GM21423 (cell line): ENCODE results near the gene ABHD16B.
"Not testable (repeated sequence)": the region's sequence is repeated elsewhere in the genome, so short reads cannot be mapped to it uniquely, and the experiment has no call there.

Experiments
- ATAC-seq: cut with Tn5 transposase; IDR thresholded peaks from one replicate; pipeline ENCODE4 v1.9.1; 2021; ENCODE audit warnings: mild to moderate bottlenecking, moderate library complexity; ENCODE audit not compliant: unreplicated experiment

Gene ABHD16B

DNA sequence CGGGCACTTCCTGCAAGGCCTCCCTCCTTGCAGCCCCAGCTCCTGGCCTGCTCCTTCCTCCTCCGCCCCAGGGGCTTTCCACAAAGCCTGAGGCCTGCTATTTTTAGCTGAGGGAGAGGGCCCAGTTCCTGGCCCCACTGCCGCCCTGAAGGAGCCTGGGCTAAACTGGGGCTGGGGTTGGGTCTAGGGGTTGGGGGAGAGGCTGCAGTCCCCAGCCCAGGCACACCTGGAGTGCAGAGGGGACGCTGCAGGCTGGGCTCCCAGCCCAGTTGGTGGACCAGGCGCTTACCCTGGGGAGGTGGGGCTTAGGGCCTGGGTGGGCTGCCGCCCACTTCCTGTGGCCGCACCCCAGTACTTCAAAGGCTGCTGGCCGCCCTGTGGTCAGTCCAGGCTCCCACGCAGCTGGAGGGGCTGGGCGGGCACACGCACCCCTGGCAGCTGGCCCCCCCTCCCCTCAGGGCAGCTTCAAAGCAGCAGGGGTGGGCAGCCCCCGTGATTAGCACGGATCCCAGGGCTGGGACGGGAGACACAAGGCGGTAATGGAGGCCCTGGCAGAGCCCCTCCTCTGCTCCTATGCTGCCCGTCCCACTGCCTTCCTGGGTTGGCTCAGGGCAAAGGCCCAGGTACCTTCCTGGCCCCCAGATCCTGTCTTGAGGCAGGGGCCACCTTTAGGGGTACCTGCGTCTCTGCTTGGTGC, 7.1 kb upstream of the ABHD16B start:
- ATAC-seq = no peak

DNA sequence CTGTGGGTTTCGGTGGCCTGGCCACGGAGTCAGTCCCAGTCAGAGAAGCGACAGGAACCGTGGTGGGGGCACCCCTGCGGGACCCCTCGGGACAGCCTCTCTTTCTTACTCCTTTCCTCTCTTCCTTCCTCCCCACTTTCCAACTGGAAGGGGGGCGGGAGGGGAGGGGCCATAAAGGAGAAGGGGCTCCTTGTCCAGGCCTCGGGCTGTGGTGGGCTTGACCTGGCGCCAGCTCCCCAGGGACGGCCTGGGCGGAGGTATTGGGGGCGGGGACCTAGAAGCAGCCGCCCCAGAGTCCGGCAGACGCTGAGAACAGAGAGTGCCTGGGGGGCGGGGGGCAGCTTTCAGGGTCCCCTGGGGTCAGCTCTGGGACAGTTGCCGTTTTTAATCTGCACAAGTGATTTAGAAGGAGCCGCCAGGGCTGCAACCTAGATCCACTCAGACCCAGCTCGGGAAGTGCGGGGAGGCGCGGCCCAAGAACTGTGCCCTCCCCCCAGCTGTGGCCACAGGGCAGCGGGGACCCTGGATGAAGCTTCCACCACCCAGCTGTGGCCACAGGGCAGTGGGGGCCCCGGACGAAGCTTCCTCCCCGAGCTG, 6.4 kb upstream of the ABHD16B start:
- no peak for ATAC-seq

DNA sequence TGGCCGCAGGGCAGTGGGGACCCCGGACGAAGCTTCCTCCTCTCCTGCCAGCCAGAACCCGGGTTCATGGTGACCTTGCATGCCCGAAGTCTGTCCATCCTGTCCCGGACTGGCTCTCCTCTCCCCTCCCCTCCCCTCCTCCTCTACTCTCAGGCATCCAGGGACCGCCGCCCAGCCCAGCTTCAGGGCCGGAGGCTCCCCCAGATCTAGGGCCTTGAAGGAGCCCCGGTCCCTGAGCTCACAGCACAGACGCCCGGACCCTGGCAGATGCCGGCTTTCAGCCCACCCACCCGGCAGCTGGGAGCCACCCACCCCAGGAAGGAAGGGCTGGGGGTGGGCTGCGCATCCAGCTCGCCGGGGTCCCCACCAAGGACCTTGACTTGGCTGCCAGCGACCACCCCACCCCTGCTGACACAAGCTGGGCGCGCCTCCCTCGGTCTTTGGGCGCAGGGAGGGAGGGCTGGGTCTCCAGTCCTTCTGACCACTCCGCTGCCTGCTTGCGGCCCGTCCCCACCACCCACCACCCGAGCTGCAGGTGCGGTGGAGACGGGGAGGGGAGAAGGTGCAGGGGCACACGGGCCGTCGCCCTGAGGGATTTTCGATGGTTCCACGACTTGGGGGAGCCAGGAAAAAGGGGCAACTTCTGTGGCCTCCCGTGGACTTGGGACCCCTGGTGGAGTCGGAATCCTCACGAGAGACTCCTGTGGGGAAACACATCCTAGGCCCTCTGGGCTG, 5.8 kb upstream of the ABHD16B start:
- ATAC-seq = no peak

DNA sequence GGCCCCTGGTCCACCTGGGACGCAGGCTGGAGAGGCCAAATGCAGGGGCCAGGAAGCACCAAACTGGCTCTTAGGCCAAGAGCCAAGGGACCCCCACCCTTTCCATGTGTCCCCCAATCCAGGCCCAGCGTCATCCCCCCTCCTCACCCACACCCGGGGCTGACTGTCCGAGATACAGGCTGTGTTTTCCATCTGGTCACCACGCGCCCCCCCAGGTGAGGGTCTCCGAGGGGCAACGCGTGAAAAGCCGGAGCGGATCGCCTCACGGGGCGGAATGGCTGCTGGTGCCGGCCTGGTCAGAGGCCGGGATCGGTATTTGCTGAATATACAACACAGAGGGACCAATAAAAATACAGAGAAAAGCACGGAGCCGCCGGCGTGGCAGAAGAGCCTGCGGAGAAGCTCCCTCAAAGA, 5.2 kb upstream of the ABHD16B start:
- no peak for ATAC-seq

DNA sequence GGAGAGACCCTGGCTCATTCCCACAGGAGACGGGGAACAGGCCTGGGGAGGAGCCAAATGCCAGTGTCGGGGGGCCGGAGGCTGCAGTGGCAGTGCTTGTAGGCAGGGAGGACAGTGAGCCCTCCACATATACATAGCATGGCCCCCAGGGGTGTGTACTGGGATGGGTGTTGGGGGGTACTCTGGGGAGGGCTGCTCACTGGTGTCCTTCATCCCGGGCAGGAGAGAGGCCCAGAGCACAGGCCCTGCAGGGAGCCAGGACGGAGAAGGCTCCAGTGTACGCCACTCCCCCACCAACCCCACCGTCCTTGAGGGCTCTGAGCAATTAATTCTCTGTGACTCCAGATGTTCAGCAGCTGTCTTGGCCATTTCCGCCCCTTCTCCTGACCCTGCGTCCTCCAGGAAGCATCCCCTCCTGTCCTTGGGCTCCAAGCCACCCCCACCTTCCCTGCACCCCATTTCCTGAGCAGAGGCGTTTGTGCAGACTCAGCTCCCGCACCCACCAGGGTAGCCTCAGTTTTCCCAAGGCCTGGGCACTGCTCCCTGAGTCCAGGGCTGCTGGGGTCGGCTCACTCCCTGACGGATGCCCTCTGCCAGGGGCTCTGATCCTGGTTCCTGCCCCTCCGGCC, 3.4 kb upstream of the ABHD16B start:
- ATAC-seq = no peak

DNA sequence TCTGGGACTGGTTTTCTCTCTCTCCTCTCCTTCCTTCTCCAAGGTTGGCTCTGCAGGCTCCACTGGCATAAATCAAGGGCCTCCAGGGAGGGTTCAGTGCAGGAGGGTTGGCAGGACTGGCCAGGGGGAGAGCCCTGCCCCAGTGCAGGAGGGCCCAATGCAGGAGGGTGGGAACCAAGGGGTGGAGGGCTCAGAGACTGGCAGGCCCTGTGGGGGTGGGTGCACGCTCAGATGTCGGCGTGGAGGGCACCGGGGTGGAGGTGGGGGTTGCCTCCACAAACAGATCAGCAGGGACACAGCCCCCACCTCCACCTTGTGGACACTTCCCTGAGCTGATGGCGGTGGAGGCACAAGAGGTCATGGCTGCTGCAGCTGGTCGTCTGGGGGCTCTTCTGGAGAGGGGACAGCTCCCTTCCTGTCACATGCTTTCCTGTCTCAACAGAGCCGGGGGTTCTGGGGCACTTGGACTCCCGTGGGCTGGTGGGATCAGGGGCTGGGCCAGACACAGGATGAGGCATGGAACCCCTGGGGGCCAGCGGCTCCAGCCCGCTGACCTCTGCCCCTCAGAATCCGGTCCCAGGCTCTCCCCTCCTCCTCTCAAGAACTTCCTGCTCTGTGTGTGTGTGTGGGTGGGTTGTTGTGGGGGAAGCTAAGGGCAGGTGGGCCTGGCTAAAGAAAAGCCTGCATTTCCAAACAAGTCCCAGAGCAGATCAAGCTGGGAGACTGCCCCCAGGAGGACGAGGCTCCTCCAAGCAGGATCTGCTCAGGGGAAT, 2.7 kb upstream of the ABHD16B start:
- ATAC-seq = no peak

DNA sequence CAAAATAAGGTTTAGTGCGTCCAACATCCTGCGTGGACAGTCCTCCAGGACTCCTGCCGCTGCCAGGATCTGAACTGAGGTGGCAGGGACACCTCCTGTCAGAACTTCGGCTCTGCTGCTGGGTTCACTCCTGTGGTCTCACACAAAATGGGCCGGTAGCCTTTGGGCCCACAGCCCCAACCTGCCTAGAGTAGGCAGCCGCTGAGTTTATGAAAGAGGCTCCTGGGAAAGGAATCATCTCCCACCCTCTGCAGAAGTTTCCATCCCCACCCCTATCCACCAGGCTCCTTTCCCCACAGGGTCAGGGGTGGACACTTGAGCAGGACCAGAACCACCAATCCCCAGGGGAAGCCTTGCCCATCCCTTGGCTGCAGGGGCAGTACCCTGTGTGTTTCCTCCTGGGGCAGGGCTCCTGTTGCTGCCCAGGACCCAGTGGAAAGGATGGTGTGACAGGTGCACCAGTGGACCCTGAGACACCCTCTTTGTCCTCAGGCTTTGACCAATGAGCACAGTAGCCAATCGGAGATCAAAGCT, 2.1 kb upstream of the ABHD16B start:
- ATAC-seq = no peak

DNA sequence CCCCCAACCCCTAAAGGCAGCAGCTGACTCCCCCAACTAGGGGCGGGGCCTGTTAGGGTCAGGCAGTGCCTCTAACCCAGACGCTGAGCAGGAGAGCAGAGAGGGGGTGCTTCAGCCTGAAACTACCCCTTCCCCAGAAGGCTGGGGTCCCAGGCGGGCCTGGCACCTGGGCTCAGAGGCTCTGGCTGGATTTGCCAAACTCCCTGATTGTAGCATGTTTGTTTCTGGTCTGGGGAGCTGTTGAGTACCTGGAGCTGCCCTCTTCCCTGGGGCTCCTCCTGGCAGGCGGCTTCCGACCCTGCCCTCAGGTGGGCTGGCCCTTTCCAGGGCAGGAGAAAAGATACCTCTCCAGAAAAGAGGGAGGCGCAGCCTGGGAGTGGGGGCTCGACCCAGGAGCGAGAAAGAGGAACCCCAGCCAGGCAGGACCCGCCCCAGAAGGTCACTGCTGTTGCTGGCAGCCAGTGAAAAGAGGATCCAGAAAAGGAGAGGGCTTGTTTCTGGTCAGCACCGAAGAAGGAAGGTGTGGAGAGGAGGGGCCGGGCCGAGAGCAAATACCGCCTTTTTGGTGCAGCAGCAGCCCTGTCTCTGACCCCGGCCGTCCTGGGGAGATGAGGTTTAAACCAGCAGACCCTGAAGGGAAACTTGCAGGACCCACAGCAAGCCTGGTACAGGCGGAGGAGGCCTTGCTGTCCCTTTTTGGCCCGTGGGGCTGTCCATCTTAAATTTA, 810 bp upstream of the ABHD16B start:
- no peak for ATAC-seq

DNA sequence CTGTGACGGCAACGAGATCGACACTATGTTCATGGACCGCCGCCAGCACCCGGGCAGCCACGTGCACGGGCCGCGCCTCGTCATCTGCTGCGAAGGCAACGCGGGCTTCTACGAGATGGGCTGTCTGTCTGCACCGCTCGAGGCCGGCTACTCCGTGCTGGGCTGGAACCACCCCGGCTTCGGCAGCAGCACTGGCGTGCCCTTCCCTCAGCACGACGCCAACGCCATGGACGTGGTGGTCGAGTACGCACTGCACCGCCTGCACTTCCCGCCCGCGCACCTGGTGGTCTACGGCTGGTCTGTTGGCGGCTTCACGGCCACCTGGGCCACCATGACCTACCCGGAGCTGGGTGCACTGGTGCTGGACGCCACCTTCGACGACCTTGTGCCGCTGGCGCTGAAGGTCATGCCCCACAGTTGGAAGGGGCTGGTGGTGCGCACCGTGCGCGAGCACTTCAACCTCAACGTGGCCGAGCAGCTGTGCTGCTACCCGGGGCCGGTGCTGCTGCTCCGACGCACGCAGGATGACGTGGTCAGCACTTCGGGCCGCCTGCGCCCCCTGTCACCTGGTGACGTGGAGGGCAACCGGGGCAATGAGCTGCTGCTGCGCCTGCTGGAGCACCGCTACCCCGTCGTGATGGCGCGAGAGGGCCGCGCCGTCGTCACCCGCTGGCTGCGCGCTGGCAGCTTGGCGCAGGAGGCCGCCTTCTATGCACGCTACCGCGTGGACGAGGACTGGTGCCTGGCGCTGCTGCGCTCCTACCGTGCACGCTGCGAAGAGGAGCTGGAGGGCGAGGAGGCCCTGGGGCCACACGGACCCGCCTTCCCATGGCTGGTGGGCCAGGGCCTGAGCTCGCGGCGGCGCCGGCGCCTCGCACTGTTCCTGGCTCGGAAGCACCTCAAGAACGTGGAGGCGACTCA, 943 bp downstream of the ABHD16B start:
- ATAC-seq = no peak

DNA sequence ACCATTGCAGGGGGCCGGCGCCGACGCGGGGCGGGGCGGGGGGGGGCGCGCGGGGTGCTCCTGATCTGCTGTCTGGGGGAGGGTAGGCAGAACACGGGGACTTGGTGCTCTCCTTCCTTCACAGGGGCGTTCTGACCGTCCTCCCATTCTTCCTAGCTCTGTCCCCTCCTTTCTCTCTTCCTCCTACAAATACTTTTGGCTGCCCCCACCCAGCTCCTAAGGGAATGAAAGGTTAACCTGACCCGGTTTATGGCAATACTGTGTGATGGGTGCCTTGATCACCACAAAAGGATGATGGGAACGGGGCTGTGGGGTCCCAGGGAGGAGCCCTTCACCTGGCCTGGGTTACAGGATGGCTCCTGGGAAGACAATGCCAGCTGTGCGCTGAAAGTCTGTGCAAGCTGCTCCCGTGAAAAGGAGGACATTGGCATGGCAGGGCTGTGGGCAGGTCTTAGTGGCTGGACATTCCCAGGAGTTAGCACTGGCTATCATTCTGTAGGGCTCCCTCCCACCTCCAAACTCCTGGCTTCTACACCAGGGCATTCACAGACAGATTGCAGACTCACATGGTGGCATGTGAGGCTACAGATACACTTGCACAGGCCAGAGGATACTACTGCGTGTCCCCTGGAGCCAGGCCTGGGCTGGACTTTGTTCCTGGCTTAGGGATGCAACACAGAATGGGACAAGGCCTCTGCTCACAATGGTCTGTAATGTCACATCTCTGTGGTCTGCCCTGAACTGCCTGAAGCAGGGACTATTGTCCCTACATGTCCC, 1.9 kb downstream of the ABHD16B start:
- no peak for ATAC-seq

DNA sequence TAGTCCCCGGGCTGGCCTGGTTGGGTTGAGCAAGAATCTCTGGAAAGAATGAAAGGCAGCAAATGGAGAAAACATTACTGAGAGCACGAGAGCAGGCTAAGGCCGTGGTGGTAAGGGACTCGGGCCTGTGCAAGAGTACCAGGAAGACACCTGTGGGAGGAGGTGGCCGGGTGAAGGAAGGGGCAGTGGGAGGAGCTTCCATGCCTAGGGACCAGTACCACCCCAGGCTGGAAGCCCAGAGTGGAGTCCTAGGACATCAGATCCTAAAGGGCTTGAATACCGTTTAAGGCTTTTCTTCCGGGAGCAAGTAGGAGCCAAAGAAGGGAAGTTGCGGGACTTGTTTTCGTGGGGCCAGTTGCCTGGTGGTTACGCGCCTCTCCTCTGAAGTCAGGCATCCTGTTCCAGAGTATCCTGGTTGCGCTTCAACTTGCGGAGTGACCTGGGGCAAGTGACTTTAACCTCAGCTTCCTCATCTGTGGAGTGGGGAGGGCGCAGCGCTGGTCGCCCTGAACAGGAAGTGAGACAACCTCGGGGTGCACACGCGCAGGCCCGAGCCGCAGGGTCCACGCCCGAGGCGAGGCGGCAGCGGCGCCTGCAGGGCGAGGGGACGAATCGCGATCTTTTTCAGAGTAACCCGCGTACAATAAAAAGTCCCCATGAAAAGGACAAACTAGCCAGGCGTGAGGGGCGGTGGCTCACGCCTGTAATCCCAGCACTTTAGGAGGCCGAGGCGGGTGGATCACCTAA, 2.7 kb downstream of the ABHD16B start:
- peak; percentile 68 for ATAC-seq

DNA sequence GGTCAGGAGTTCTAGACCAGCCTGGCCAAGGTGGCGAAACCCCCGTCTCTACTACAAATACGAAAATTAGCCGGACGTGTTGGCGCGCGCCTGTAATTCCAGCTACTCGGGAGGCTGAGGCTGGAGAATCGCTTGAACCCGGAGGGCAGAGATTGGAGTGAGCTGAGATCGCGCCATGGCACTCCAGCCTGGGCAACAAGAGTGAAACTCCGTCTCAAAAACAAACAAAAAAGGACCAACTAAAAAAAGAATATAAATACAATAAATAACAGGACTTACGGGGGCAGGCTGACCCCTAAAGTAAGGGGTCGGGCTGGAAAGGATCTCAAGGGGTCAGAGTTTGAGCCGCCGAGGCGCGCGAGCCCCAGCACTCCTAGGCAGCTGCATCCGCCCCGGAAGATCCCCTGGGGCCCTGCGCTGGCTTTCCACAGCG, 3.3 kb downstream of the ABHD16B start:
- ATAC-seq = no peak

DNA sequence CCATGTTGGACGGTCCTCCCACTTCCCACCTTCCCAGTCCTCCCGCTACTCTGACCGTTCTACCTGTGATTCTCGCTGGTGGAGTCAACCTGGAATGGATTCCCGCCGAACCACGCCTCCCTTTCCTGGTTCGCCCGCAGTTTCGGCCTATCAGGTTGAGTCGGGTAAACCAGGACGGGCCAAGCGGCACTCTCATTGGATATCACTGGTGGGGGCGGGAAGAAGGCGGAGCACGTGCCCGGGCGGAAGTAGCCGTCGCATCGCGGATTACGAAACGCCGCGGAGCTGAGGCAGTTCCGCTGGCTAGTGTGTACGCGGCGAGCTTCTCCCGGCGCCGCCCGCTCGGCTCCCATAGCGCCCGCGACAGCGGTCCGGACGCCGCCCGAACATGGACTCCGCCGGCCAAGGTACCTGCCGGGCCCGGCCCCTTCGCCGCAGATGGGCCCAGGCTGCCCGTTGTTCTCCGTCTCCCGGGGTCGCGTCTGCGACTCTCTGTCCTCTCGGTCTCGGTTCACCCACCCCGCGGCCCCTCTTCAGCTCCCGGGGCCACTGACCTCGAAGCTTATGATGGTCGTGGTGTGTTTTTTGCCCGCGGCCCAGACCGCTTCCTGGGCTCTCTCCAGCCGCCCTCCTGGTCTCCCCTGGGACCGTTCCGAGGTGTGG, 3.8 kb downstream of the ABHD16B start, which contains the start of gene TPD52L2:
Gene TPD52L2, plus strand, starts transcription at position 293 of the 663 bp plus-strand sequence. Its CDS starts 96 bp downstream, at position 389.
- peak; percentile 71 for ATAC-seq

DNA sequence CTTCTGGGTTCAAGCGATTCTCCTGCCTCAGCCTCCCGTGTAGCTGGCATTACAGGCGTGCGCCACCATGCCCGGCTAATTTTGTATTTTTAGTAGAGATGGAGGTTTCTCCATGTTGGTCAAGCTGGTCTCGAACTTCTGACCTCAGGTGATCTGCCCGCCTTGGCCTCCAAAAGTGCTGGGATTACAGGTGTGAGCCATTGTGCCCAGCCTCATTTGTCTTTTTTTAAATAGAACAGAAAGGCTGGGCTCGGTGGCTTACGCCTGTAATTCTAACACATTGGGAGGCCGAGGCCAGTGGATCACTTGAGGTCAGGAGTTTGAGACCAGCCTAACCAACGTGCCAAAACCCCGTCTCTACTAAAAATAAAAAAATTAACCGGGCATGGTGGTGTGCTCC, 5.7 kb downstream of the ABHD16B start:
- not testable (repeated sequence) for ATAC-seq

DNA sequence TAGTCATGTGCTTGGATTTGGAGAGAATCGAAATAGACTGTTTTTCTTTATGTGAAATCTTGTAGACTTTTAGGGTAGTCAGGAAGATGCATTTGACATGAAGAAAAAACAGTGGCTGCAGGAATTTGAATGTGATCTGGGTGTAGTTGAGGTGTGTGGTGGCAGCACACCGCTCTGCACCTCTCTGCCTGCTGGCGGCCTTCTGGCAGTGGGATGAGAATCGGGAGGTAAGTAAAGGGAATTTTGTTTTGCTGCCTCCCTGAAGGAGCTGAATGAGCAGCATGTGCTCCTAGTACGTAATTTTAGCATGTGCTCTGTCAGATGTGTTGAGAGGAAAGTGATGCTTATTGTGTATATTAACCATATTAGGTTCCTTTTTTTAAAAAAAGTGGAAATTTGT, 7.0 kb downstream of the ABHD16B start:
- no peak for ATAC-seq

DNA sequence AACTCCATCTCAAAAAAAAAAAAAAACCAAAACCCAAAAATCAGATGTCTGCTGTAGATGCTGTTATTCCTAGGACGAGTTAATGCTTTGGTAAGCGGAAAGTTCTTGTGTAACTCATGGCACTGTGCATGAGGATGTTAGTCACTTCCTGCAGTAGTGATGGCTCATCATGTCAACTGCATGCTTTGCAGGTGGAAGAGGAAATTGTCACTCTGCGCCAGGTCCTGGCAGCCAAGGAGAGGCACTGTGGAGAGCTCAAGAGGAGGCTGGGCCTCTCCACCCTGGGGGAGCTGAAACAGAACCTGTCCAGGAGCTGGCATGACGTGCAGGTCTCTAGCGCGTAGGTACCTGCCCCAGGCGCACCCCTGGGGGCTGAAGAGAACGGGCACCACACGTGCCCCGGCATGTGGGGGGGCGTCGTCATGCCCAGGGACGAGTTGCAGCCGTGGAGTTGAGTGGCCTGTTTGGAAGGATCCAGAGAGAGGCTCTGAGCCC, 12.2 kb downstream of the ABHD16B start:
- ATAC-seq = no peak

DNA sequence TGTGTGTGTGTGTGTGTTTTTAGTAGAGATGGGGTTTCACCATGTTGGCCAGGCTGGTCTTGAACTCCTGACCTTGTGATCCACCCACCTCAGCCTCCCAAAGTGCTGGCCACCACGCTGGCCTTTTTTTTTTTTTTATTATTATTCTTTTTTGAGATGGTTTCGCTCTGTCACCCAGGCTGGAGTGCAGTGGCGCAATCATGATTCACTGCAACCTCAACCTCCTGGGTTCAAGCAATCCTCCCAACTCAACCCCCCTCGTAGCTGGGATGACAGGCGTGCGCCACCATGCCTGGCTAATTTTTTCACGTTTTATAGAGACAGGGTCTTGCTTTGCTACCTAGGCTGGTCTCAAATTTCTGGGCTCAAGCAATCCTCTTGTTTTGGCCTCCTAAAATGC, 12.9 kb downstream of the ABHD16B start:
- ATAC-seq = not testable (repeated sequence)
